ENCODE results near the gene MINDY1.

The MINDY1 gene

GRCh38 chr1:150981177-150981804, 25.4 kb downstream of the MINDY1 start:
- no peak for TF ChIP-seq CTCF (IDR thresholded peaks at IDR 0.05)

- peak; percentile 100 for TF ChIP-seq CTCF (IDR thresholded peaks at IDR 0.05)
These were observed 27.3 kb downstream of the MINDY1 start for GRCh38 chr1:150979092-150980056.

GRCh38 chr1:150976879-150977694, 29.6 kb downstream of the MINDY1 start:
- no peak for TF ChIP-seq CTCF (IDR thresholded peaks at IDR 0.05)

- TF ChIP-seq CTCF (IDR thresholded peaks at IDR 0.05): no peak
These were observed 30.3 kb downstream of the MINDY1 start for GRCh38 chr1:150976401-150976821.

GRCh38 chr1:150974580-150975478, 31.9 kb downstream of the MINDY1 start, which contains the start of gene CERS2:
TSS of gene CERS2 (minus strand) at chr1:150974835. CDS start at chr1:150969090, 5,745 bp downstream.
- TF ChIP-seq CTCF (IDR thresholded peaks at IDR 0.05): no peak

GRCh38 chr1:150973836-150974579, 32.7 kb downstream of the MINDY1 start:
- no peak for TF ChIP-seq CTCF (IDR thresholded peaks at IDR 0.05)
